Epidermal melanocyte (primary cell): Measurements from ENCODE around the gene CENPB.
"Not testable (repeated sequence)": the region's sequence is repeated elsewhere in the genome, so short reads cannot be mapped to it uniquely, and the experiment has no call there.

Experiments used
- DNase-seq: peaks from one replicate; pipeline ENCODE4 v3.0.0; 2011; ENCODE audit warnings: low spot score; ENCODE audit not compliant: insufficient read length

CENPB gene, protein sequence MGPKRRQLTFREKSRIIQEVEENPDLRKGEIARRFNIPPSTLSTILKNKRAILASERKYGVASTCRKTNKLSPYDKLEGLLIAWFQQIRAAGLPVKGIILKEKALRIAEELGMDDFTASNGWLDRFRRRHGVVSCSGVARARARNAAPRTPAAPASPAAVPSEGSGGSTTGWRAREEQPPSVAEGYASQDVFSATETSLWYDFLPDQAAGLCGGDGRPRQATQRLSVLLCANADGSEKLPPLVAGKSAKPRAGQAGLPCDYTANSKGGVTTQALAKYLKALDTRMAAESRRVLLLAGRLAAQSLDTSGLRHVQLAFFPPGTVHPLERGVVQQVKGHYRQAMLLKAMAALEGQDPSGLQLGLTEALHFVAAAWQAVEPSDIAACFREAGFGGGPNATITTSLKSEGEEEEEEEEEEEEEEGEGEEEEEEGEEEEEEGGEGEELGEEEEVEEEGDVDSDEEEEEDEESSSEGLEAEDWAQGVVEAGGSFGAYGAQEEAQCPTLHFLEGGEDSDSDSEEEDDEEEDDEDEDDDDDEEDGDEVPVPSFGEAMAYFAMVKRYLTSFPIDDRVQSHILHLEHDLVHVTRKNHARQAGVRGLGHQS

DNA sequence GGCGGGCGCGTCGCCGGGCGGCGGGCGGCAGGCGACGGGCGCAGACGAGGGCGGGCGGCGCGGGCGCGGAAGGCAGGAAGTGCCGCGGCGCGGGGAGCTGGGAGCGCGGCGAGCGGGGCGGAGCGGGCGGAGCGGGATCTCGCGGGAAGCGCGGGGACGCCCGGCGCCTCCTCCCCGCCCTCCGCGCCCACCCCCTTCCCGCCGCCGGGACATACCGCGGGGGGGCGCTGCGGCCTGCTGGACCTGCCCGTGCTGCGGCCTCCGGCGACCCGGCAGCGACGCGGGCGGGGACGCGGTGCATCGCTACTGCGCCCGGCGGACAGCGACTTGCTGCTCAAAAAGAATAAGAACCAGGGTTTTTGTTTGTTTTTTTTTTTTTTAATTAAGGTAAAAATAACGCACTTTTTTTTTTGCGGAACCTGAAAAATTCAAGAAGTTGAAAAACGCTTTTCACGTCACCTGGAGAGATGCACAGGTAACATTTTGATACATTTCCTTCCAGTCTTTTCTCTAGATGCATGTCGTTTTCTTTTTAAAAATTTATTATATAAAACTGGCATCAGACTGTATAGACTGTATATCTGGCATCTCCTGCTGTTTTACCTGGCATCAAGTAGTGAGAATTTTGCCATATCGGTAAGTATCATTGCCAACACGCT, at the start of gene CENPB:
Gene CENPB, minus strand, starts transcription at position 76 of the 659 bp plus-strand sequence. CDS start 257 bp downstream, outside the sequence.
- DNase-seq: peak; percentile 89

DNA sequence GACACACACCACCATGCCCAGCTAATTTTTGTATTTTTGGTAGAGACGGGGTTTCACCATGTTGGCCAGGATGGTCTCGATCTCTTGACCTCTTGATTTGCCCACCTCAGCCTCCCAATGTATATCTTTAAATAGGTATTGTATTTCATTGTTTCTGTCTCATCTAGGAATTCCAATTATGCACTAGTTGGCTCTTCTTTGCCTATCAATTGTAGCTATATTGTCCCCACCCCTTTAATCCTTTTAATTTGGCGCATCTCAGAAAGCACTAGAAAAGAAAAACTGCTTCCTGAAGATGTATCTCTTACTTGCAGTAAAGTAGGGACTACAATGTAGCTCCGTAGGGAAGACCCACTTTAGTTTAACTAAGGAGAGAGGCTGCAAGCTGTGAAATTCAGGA, 49.6 kb upstream of the CENPB start:
- no peak for DNase-seq

DNA sequence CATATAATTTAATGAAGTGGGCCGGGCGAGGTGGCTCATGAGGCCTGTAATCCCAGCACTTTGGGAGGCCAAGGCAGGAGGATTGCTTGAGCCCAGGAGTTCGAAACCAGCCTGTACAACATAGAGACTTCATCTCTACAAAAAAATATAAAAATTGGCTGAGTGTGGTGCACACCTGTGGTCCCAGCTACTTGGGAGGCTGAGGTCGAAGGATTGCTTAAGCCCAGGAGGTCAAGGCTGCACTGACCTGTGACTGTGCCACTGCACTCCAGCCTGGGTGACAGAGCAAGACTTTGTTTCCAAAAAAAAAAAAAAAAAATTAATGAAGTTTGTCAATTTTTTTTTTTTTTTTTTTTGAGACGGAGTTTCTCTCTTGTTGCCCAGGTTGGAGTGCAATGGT, 43.4 kb upstream of the CENPB start:
- DNase-seq: not testable (repeated sequence)

DNA sequence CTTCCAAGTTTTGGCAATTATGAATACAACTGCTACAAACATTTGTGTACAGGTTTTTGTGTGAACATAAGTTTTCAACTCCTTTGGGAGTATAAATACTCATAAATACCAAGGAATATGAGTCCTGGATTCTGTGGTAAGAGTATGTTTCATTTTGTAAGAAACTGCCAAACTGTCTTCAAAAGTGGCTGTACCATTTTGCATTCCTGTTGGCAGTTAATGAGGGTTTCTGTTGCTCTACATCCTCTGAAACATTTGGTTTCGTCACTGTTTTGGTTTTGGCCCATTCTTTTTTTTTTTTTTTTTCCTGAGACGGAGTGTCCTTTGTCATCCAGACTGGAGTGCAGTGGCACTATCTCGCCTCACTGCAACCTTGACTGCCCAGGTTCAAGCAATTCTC, 42.3 kb upstream of the CENPB start:
- no peak for DNase-seq

DNA sequence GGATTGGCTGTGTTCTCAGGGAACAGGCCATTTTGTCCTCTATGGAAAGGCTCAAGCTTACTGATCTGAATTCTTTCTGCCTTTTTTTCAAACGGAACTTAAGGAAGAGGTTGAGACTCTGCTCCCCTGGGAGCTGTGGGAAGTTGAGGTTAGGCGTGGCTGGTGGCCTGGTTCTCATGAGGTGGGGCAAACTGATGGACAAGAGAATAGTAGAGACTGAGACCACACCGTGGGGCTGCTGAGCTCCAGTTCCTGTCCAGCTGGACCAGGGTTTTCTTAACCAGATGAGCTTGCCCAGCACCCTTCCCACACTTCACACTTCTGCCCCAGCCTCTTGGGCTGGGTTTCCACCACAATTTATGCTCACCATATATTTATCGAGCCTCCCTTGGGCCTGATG, 39.9 kb upstream of the CENPB start:
- DNase-seq: no peak

DNA sequence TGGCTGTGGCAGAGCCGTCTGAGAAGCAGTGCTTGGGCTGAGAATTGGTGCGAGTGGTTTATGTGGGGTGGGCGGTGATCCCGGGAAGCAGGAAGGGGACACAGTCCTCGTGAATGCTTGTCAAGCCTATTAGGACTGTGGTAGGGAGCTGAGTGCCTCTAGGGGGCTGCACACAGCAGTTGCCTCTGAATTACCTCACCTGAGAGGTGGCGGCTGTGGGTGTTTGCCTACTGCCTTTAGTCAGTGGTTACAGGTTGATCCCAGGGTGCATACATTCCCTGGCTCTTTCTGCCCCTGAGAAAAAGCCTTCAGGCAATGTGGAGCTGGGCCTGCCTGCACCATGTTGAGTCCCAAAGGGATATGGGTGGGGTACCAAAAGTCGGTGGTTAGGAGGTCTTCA, 39.0 kb upstream of the CENPB start:
- no peak for DNase-seq

DNA sequence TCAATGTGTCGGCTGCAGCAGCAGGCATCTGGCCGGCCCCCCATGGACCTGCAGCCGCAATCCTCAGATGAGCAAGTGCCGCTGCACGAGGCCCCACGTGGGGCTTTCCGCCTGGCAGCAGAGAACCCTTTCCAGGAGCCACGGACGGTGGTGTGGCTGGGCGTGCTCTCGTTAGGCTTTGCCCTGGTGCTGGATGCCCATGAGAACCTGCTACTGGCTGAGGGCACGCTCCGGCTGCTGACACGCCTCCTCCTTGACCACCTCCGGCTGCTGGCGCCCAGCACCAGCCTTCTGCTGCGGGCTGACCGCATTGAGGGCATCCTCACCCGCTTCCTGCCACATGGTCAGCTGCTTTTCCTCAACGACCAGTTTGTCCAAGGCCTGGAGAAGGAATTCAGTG, 37.3 kb upstream of the CENPB start:
- DNase-seq: no peak

- no peak for DNase-seq
Observed at GRCh38 chr20:3821996-3822395, 35.5 kb upstream of the CENPB start.

GRCh38 chr20:3820901-3821727, 34.6 kb upstream of the CENPB start:
- no peak for DNase-seq

- DNase-seq: peak; percentile 91
Observed at GRCh38 chr20:3820048-3820900, 33.7 kb upstream of the CENPB start, which contains the start of gene AP5S1. Gene AP5S1 (plus strand): TSS chr20:3820547. CDS start chr20:3822118, 1,571 bp downstream.

- DNase-seq: no peak
Observed at GRCh38 chr20:3819411-3820047, 33.0 kb upstream of the CENPB start.

GRCh38 chr20:3818155-3819151, 31.9 kb upstream of the CENPB start:
- DNase-seq: no peak

- DNase-seq: no peak
Observed at GRCh38 chr20:3815703-3816315, 29.3 kb upstream of the CENPB start.

- DNase-seq: no peak
Observed at GRCh38 chr20:3814928-3815495, 28.5 kb upstream of the CENPB start.

DNA sequence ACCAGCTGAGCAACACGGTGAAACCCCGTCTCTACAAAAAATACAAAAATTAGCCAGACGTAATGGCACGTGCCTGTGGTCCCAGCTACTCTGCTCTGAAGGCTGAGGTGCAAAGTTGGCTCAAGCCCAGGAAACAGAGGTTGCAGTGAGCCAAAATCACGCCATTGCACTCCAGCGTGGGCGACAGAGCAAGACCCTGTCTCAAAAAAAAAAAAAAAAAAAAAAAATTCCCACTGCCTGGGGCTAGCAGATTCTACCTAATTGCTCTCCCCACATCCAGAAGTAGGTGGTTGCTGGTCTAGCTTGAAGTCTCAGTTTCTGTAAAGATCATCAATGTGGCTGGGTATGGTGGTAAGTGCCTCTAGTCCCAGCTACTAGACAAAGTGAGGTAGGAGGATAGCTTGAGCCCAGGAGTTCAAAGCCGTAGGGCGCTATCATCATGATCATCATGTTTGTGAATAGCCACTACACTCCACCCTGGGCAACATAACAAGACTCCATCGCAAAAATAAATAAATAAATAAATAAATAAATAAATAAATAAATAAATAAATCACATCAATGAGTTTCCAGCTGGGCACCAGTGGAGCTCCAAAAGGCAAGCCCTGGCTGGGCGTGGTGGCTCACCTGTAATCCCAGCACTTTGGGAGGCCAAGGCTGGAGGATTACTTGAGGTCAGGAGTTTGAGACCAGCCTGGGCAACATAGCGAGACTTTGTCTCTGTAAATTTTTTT, 27.5 kb upstream of the CENPB start:
- no peak for DNase-seq

DNA sequence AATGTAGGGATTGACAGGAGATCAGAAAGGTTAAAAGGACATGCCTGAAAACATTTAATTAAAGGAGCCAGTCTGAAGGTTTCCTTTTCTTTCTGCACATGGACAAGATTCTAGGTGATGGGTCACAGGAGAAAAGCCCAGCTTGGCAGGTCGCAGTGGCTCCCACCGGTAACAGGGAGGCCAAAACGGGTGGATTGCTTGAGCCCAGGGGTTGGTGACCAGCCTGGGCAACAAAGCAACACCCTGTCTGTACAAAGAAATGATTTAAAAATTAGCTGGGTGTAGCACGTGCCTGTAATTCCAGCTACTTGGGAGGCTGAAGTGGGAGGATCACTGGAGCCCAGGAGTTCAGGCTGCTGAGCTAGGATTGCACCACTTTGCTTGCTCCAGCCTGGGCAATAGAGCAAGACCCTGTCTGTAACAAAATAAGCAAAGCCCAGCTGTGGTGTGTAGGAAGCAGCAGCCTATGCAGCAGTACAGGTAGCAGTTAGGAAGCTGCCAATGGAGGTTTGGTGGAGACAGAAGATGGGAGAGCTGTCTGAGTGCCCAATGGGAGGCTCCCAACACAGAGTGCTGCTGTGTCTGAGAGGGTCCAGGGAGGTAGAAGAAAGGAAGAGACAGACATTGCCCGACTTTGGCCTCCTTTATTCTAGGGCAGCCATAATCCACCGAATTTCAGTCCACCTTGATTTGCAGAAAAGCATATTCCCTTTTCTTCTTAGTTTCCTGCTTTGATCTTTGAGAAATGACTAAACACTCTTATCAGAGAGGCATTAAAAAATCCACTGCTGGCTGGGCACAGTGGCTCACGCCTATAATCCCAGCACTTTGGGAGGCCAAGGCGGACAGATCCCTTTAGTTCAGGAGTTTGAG, 26.7 kb upstream of the CENPB start:
- no peak for DNase-seq
